Dermis microvascular lymphatic vessel endothelial cell (primary cell): ENCODE measurements around the gene C16orf89. TPM values are rescaled to one million over a fixed set of nuclear protein-coding genes. Genes with fewer than 3 reads are reported as not detected.
"Not testable (repeated sequence)": the region's sequence is repeated elsewhere in the genome, so short reads cannot be mapped to it uniquely, and the experiment has no call there.

ENCODE experiments used
- DNase-seq, 2 donors: peaks; one replicate each; pipeline versions ENCODE4 v3.0.0 to v3.0.0-alpha.2; 2010; ENCODE audit warnings: low read depth in 2 of 2
- total RNA-seq: library from RNA; depleted of rRNA; stranded (reverse); fragments of >200 nt; gene quantifications from 2 replicates; pipeline ENCODE4 v1.2.1, GENCODE V29; 2014

C16orf89 gene
- total RNA-seq, 1 donor from 2014 or later, result not detected

DNA sequence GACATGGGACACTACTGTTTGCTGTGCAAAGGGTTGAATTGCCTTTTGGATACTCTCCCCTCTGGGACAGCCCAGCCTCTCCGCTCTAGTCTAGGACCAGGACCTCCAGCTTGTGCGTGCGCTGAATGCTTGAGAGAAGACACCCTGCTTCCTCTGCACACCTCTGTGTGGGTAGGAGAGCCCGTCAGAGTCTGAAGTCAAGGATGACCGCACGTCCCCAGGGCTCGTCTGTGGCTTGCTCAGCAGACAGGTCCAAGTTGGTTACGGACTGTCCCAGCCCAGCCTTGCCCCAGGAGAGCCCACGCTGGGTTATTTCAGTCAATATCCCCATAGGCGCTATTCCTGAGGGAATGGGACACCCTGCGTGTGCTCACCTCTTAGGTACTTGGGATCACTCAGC is 3.7 kb downstream of the C16orf89 start:
- DNase-seq, result no peak

DNA sequence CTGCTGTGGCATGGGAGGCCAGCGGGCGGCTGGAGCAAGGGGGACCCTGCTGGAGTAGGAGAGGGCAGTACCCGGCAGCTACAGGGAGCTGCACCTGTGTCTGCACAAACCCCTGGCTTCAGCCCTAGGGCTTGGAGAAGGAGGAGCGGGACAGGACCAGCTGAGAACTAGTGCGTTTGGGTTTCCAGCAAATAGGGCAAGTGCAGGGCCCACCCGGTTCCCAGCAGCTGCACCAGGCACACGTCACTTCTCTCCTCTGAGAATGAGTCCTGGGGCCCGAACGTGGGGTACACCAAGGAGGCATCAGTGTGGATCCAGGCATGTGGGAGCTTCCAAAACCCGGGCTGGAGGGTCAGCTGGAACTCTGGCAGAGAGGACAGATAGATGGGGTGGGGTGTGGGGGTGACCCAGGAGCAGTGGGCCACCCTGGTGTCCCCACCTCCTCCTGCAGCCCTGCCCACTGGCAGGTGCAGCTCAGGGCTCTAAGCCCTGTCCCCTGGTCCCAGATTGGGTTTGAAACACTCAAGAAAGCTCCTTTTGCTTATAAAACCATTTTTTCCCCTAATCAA is 5.6 kb downstream of the C16orf89 start:
- no peak for DNase-seq

DNA sequence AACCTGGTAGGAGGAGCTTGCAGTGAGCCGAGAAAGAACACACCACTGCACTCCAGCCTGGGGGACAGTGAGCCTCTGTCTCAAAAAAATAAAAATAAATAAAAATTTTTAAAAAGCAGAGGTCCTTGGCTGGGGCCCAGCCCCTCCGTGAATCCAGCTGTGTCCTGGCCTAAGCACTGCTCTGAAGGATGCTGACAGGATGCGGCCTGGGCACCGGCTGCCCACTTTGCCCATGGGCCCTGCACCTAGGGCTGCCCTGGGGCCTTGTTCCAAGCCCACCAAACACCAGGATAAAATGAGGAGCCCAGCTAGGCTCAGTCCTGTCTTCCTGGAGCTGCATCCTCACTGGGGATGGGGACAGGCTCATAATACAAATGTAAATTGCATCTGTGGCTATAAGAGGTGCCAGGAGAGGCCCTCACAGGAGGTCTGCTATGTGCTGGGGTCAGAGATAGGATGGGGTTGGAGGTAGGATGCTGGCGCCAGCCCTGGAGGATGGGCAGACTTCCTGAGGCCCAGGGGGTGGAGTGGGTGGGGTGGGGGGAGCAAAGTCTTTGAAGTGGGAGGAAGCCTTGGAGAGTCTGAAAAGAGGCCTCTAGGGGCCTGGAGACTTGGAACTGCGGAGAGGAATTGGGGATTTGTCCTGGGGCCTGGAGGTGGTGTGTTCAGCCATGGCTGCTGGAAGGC is 6.2 kb downstream of the C16orf89 start:
- no peak for DNase-seq

DNA sequence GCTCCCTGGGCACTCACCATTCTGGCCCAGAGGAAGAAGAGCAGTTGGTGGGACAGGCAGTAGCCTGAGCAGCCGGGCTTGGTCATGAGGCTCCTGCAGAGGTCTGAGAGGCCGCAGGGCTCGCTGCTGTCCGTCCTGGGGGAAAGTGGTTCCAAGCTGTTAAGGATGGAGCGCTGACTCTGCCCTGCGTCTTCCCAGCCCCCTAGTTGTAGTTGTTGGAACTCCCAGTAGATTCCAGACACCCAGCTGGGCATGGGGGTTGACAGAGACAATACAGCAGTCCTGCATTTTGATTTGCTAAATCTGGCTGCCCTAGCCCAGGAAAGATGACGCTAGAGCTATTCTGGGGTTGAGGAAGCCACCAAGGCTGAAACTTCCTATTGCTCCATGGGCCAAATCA is 7.3 kb downstream of the C16orf89 start:
- peak in 1 of 2 donors; percentile 21 for DNase-seq

DNA sequence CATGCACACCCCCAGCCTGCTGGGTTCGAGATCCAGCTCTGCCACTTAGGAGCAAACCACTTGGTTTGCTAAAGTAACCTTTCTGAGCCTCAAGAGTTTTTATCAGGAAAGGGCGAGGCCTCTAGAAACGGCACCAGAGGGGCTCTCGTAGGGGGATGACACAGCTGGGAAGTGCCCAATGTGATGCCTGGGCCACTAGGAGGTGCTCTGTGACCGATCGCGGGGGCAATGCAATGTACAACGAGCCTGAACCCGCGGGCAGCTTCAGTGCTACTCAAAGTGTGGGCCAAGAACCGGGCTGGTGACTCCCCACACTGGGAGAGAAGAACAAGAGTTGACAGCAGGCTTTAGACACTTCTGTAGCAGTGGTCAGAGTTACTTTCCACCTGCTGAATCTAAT is 9.4 kb downstream of the C16orf89 start:
- peak; percentile 10 to 40 for DNase-seq

DNA sequence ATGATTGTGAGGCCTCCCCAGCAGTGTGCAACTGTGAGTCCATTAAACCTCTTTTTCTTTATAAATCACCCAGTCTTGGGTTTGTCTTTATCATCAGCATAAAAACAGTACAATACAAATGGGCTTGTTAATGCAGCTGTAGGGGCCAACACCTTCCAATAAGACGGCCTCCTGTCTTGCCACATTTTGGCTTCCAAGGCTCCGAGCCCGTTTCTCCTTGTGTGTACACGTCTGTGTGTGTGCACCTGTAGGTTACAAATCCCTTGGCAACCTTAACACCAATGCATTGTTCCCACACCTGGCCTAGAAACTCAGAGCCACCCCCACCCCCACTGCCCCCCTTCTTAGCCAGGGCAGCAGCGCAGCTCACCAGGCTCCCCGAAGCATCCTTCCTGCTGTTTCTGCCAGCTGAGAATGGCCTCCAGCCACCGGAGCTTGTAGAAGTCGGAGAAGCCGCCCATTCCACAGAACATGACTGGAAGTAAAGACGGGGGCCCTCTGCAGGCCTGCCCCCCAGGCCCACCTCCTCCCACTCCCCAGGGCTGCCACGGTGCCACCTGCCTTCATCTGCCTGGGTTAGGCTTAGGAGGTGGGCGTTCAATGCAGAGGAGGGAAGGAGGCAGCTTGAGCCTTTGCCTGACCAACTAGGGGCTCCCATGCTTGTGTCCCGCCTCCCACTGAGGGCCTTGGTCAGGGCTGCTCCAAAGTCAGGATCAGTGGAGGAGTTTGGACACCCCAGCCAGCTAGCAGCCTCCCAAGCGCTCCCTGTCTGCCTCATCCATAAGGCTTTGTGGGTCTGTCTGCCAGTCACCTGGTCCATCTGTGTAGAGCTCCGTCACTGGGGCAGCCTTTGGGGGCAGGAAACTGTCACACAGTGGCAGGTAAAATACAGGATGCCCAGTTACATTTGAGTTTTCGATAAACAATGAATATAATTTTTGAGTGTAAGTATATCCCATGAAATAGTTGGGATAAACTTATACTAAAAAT is 10.6 kb downstream of the C16orf89 start:
- DNase-seq, result no peak

DNA sequence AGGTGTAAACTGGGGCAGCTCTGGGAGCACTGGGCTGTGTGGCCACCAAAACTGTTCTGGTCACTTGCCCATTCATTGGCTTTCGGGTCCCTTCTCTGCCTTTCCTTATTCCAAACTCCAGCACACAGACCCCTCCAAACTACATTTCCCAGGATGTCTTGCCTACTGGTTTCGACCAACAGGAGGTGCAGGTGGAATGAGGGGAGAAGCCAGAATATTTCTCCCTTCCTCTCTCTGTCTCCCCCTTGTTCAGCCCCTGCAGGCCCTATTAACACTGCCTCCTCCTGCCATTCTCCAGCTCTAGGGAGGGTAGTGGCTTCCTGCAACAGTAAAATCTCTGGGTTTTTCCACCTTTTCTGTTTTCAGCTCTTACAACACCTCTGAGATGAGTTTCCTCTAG is 18.8 kb downstream of the C16orf89 start:
- DNase-seq, result no peak

DNA sequence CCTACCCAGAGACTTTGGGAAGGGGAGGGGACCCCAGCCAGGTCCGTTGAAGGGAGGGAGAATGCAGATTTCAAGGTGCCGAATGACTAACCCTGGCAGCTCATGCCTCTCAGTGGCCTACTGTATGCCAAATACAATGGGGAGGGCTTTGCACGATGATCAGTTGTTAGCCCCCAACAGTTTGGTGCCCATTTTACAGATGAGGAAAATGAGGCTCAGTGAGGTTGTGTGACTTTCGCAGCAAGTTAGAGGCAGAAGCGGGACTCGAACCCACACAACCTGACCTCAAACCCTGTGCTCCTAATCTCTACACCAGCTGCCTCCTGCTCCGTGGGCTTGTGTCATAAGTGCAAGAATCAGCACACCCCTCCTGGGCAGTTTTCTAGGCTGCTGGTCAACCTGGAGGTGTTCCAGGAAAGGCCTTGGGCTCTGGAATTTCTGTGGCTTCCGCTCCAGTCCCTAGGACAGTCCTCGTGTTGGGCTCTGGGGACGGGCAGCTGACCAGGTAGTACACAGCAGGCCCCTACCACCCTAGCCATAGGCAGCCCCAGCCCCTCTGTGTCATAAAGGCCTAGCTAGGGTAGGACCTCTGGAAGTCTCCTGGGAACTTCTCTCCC is 20.1 kb downstream of the C16orf89 start:
- DNase-seq, result no peak

DNA sequence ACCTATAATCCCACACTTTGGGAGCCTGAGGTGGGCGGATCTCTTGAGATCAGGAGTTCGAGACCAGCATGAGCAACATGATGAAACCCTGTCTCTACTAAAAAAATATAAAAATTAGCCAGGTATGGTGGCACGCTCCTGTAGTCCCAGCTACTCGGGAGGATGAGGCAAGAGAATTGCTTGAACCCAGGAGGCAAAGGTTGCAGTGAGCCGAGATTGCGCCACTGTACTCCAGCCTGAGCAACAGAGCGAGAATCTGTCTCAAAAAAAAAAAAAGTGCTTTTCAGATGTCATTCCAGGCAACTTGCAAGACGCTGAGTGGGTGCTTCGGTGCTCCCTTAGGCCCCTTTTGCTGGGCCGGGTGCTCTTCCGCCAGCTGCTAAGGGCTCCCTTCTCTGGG is 21.2 kb downstream of the C16orf89 start:
- DNase-seq, result not testable (repeated sequence)

DNA sequence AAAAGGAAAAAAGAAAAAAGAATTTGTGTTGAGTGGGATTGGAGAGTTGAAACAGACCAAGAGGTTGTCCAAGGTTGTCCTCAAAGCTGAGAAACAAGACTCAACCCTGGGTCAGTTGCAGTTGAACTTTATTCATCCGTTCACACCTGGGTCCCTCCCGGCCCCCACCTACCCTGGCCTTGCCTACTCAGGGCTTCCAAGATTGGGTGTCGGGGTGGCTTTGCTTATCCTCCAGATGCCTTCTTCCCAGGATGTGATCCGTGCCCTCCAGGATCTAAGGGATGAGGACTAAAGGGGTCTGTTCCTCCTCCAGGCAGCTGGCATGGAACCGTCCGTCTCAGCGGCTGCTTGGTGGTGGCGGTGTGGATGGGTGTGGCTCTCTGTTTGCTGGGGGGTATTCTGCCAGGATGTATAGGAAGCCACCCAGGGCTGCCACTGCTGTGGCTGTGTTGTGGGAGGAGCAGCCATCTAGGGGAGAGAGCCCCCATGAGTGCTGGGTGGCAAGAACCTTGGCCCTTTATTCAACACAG is 21.7 kb downstream of the C16orf89 start:
- DNase-seq, result no peak

DNA sequence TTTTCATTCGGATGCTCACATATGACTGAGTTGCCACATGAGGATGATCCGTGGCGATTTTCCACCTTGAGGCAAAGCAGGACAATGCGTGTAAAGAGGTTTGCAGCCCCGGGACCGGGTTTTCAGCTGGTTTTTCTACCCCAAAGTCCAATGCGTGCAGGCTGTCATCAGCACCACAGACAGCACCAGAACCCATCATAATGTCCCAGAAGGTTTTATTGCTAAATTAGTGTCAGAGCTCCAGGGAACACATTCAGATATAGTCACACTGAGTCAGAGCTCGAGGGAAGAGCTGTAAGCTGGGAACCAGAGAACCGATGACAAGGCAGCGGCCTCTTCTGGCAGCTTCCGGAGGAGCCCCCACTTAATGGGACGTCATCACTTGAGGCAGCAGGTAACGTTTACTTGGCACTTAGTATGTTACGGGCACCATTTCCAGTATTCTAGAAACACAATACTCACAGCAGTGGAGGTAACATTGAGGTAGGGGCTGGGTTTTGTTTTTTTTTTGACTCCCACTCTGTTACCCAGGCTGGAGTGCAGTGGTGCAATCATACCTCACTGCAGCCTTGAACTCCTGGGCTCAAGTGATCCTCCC is 23.1 kb downstream of the C16orf89 start:
- no peak for DNase-seq

DNA sequence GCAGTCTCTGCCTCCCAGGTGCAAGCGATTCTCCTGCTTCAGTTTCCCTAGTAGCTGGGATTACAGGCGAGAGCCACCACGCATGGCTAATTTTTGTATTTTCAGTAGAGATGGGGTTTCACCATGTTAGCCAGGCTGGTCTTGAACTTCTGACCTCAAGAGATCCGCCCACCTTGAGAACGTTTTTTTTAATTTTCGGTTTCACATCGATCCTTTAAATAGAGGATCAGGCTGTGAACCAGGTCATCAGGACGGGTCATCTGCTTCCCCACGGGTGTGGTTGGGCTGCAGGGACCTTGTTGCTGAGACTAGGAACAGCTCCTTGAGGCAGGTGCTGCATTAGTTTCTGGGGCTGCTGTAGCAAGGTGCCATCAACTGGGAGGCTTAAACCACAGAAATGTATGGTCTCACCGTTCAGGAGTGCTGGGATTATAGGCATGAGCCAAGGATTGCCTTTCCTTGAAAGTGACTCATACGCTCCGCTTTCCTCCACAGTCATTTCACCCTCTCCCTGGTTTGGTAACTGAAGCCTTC is 24.1 kb downstream of the C16orf89 start:
- no peak for DNase-seq

DNA sequence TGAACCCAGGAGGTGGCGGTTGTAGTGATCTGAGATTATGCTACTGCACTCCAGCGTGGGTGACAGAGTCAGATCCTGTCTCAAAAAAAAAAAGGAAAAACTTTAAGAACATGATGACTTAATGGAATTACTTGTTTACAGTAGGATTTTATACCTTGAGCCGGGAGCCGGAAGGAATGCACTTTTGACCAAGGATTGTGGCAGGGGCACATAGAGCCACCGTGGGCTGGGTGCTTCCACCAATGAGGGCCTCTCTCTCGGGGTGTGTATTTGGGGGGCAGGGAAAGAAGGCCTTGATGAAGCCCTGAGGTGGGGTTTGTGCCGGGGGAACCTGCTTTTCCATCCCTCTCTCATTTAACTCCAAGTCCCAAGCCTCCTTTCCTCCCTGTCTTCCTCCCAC is 25.3 kb downstream of the C16orf89 start:
- no peak for DNase-seq

DNA sequence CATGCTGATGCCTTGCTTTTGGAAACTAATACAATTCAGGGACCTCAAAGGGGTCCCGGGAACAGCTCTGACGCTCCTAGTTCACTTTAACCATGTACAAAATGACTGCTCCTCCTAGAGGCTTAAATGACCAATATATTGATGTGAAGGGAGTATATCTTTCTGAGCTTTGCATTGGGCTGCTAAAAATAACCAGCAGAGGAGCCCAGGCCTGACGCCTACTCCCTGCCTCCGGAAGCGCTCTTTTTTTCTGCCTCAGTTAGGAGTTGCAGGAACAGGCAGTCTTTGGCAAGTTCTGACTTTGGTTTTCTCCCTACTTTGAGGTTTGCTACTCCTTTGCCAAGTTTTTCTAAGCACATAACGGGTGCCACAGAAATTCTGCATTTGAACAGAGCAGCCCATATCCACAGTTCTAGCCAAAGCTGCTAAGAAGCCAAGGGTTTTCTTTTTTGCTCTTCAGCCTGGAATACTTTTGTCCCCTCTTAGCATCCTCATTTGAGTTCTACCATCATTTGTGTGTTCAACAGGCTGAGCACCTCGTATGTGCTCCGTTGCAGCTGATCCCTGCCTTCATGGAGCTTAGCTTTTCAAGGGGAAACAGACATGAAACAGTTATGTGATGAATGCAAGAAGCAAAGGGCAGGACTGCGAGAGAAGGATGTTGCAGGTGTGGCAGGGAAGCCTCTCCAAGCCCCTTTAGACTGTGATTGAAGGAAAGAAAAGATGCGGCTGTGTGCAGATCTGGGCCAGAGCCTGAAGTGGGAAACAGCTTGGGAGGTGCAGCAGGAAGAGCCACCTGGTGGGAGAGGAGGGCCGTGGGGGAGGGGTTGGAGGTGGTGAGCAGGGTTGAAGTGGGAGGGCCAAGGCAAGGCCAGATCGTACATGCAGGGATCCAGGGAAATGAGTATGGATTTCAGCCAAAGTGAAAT is 29.3 kb downstream of the C16orf89 start:
- DNase-seq, result no peak

DNA sequence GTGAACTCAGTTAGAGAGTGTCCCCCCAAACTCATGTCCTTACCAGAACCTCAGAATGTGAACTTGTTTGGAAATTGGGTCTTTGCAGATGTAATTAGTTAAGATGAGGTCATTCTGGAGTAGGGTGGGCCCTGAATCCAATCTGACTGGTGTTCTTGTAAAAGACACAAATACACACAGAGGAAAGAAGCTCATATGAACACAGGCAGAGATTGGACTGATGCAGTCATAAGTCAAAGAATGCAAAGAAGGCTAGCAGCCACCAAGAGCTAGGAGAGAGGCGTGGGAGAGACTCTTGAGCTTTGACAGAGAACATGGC is 29.9 kb downstream of the C16orf89 start:
- DNase-seq, result no peak

DNA sequence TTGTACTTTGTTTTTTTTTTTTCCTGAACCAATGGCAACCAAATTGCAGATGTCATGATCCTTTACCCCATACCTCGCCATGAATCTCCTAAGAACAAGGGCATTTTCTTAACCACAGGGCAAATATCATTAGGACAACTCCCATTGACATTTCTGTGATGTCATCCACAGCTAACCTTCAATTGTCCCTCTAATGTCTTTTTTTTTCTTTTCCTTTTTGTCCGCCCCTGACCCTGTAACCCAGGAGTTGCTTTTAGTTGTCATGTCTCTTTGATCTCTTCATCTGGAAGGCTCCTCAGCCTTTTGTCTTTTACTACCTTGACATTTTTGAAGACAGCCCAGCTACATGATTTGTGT is 31.6 kb downstream of the C16orf89 start:
- DNase-seq, result no peak

DNA sequence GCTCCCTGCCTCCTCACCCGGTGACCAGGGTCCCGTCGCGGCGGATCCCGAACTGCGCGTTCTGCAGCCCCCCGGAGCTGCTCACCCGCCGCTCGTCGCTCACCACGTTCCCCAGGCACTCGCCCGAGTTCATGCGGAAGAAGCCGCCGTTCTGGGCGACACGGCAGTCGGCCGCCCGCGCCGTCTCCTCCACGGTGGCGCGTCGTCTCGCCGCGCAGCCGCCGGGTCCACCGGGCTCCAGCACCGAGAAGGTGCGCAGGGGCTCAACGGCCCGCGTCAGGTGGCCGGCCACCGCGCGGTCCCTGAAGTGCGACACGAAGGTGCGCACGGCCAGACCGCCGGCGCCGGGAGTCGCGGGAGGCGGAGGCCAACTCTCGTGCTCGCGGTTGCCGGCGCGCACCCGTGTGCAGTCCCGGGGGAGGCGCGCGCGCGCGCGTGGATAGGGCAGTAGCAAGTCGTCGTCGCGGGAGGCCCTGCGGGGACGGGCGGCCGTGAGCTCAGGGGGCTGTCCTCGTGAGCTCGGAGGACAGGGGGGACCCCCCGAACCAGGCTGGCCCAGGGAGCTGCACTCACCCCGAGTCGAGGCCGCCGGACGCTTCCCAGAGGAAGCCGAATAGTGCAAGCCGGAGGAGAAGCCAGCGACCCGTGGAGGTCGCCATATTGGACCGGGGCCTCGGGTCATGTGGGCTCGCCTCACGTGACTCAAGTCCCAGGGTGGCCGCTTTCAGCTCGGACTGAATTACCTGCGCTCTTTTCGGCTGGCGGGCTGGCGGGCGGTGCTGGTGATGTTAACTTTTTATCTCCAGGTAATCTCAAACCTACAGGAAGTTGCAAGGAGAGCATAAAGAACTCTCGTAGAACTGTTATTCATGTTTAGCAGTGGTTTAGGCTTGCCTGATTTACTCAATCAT is 32.2 kb downstream of the C16orf89 start, which contains the start of gene NAGPA:
TSS of gene NAGPA (minus strand) at position 680 of the 911 bp plus-strand sequence. CDS start at position 659, 21 bp downstream.
- peak; percentile 77 to 90 for DNase-seq

DNA sequence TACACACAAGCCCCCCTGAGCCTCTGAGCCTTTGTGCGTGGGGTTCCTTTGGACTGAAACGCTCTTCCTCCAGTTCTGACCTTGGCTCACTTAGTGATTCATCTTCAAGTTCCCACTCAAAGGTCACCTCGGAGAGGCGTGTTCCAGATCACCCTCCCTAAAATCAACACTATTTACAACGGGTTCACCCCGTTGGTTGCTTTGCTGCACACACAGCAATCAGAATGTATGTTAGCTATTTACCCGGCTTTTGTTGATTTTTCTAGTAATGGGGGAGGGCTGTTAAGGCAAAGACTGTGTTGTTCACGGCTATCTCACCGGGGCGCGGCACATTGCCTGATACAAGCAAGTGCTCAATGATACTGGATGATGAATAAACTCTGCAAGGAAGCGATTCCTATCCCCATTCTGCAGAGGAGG is 33.0 kb downstream of the C16orf89 start:
- DNase-seq, result no peak

DNA sequence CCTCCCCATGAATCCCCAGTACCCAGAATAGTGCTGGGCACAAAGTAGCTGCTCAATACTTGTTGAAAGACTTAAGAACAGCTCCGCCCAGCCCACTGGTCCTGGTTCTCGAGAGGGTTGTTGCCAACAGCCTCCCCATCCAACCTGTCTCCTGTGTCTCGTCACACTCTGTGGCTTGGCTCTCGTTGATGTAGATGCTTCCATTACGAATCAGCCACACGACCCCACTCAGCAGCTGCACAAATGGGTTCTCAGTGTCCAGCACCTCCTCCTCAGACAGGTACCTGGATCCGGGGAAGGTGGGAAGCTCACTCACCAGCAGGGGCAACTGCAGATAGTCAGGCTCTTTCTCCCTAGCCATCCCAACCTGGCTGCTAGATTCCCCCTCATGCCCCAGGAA is 34.2 kb downstream of the C16orf89 start:
- no peak for DNase-seq
